ENCODE results near the gene VAT1. TPM values are rescaled to one million over a fixed set of nuclear protein-coding genes. Genes with fewer than 3 reads are reported as not detected.

The VAT1 gene
- total and polyA plus RNA-seq, 7 experiments from 2014 or later: 12.8 to 52.3 (median 34.9) TPM

GRCh38 chr17:42989726-42990652, 32.2 kb downstream of the VAT1 start:
- Histone ChIP-seq H3K36me3 (ENCODE audit: control insufficient read depth in 2 of 3, insufficient read depth in 3 of 3, low read length in 3 of 3) (peaks cover 19 to 70% (median 27%) of the 10 kb centered on the region in 3 experiments), H3K4me3 (ENCODE audit: low read length) (no peak overlapping the region), H3K27ac (ENCODE audit: low read depth, low read length) (no peak overlapping the region), H3K27me3 (ENCODE audit: control insufficient read depth in 2 of 2, insufficient read depth in 2 of 2, low read length in 2 of 2) (no peaks in the 10 kb centered on the region), H3K9me3 (ENCODE audit: control insufficient read depth in 2 of 3, low read length in 3 of 3) (no peaks in the 10 kb centered on the region), H3K4me1 (ENCODE audit: control insufficient read depth in 2 of 2, insufficient read depth in 2 of 2, low read length in 2 of 2) (no peaks in the 10 kb centered on the region)
- DNase-seq: no peak
- Mint-ChIP-seq H3K27me3 (no peaks in the 10 kb centered on the region), H3K9me3 (no peaks in the 10 kb centered on the region), H3K27ac (peak overlapping the region in 4 of 9 donors; percentile 23 to 67 (median 30)), H3K4me3 (no peak overlapping the region), H3K36me3 (peaks cover 11 to 49% (median 27%) of the 10 kb centered on the region in 5 donors), H3K4me1 (peaks cover 0 to 9% (median 6%) of the 10 kb centered on the region in 7 donors)
- ChIA-PET CTCF (no interaction called here), POLR2A (no interaction called here)
- ATAC-seq: no peak
- intact Hi-C loops (cut with micrococcal nuclease): no loop called here

GRCh38 chr17:42989141-42989540, 33.0 kb downstream of the VAT1 start:
- intact Hi-C loops (cut with micrococcal nuclease): no loop called here
- Histone ChIP-seq H3K4me1 (ENCODE audit: control insufficient read depth in 2 of 2, insufficient read depth in 2 of 2, low read length in 2 of 2) (no peaks in the 10 kb centered on the region), H3K27me3 (ENCODE audit: control insufficient read depth in 2 of 2, insufficient read depth in 2 of 2, low read length in 2 of 2) (no peaks in the 10 kb centered on the region), H3K9me3 (ENCODE audit: control insufficient read depth in 2 of 3, low read length in 3 of 3) (no peaks in the 10 kb centered on the region), H3K4me3 (ENCODE audit: low read length) (no peak overlapping the region), H3K36me3 (ENCODE audit: control insufficient read depth in 2 of 3, insufficient read depth in 3 of 3, low read length in 3 of 3) (peaks cover 19 to 73% (median 27%) of the 10 kb centered on the region in 3 experiments), H3K27ac (ENCODE audit: low read depth, low read length) (no peak overlapping the region)
- Mint-ChIP-seq H3K36me3 (peaks cover 11 to 50% (median 27%) of the 10 kb centered on the region in 5 donors), H3K27ac (peak overlapping the region in 1 of 9 donors; percentile 10), H3K9me3 (no peaks in the 10 kb centered on the region), H3K4me1 (peaks cover 0 to 13% (median 10%) of the 10 kb centered on the region in 7 donors), H3K27me3 (no peaks in the 10 kb centered on the region), H3K4me3 (no peak overlapping the region)
- ATAC-seq (no peak), DNase-seq (no peak)
- POLR2A ChIA-PET: no interaction called here
- CTCF ChIA-PET: no interaction called here

- intact Hi-C loops (cut with micrococcal nuclease): no loop called here
- Mint-ChIP-seq H3K9me3 (no peaks in the 10 kb centered on the region), H3K4me3 (no peak overlapping the region), H3K36me3 (peaks cover 4 to 33% (median 21%) of the 10 kb centered on the region in 5 donors), H3K4me1 (peaks cover 16 to 33% (median 30%) of the 10 kb centered on the region in 7 donors), H3K27me3 (no peaks in the 10 kb centered on the region), H3K27ac (no peak overlapping the region)
- Histone ChIP-seq H3K4me1 (ENCODE audit: control insufficient read depth in 2 of 2, insufficient read depth in 2 of 2, low read length in 2 of 2) (peaks cover 4 to 12% of the 10 kb centered on the region in 2 donors), H3K27ac (ENCODE audit: low read depth, low read length) (no peak overlapping the region), H3K36me3 (ENCODE audit: control insufficient read depth in 2 of 3, insufficient read depth in 3 of 3, low read length in 3 of 3) (peaks cover 12 to 42% (median 14%) of the 10 kb centered on the region in 3 experiments), H3K9me3 (ENCODE audit: control insufficient read depth in 2 of 3, low read length in 3 of 3) (no peaks in the 10 kb centered on the region), H3K4me3 (ENCODE audit: low read length) (no peak overlapping the region), H3K27me3 (ENCODE audit: control insufficient read depth in 2 of 2, insufficient read depth in 2 of 2, low read length in 2 of 2) (no peaks in the 10 kb centered on the region)
- ATAC-seq (peak; percentile 44), DNase-seq (no peak)
- POLR2A ChIA-PET: no interaction called here
- CTCF ChIA-PET: interaction anchor here (1.2 kb wide), 1 partner anchor 12 kb away, joined by 3 read pairs; no protein-coding TSS in a partner anchor
Observed at GRCh38 chr17:42985225-42985624, 37.0 kb downstream of the VAT1 start.

GRCh38 chr17:42982266-42982665, 39.9 kb downstream of the VAT1 start:
- DNase-seq (no peak), ATAC-seq (no peak)
- Histone ChIP-seq H3K9me3 (ENCODE audit: control insufficient read depth in 2 of 3, low read length in 3 of 3) (no peaks in the 10 kb centered on the region), H3K4me3 (ENCODE audit: low read length) (no peak overlapping the region), H3K27me3 (ENCODE audit: control insufficient read depth in 2 of 2, insufficient read depth in 2 of 2, low read length in 2 of 2) (no peaks in the 10 kb centered on the region), H3K36me3 (ENCODE audit: control insufficient read depth in 2 of 3, insufficient read depth in 3 of 3, low read length in 3 of 3) (peaks cover 0 to 13% (median 0%) of the 10 kb centered on the region in 3 experiments), H3K4me1 (ENCODE audit: control insufficient read depth in 2 of 2, insufficient read depth in 2 of 2, low read length in 2 of 2) (peaks cover 4 to 16% of the 10 kb centered on the region in 2 donors), H3K27ac (ENCODE audit: low read depth, low read length) (peak overlapping the region; percentile 84)
- H3K4me3 Mint-ChIP-seq: peak overlapping the region; percentile 58 to 99 (median 98)
- H3K36me3 Mint-ChIP-seq: peaks cover 0 to 12% (median 10%) of the 10 kb centered on the region in 5 donors
- peaks cover 25 to 43% (median 40%) of the 10 kb centered on the region in 7 donors for H3K4me1 Mint-ChIP-seq
- POLR2A ChIA-PET: interaction anchor here (2.1 kb wide), 1 partner anchor 16 kb away, joined by 9 read pairs; the partner anchor contains the start of gene RPL27
- intact Hi-C loops (cut with micrococcal nuclease): no loop called here
- no peaks in the 10 kb centered on the region for H3K27me3 Mint-ChIP-seq
- peak overlapping the region in 3 of 9 donors; percentile 16 to 62 (median 53) for H3K27ac Mint-ChIP-seq
- CTCF ChIA-PET: no interaction called here
- no peaks in the 10 kb centered on the region for H3K9me3 Mint-ChIP-seq

GRCh38 chr17:42980766-42981397, 41.3 kb downstream of the VAT1 start:
- peaks cover 25 to 43% (median 40%) of the 10 kb centered on the region in 7 donors for H3K4me1 Mint-ChIP-seq
- H3K9me3 Mint-ChIP-seq: no peaks in the 10 kb centered on the region
- H3K4me1 ChIP-seq (ENCODE audit: control insufficient read depth in 2 of 2, insufficient read depth in 2 of 2, low read length in 2 of 2): peaks cover 4 to 16% of the 10 kb centered on the region in 2 donors
- H3K36me3 ChIP-seq (ENCODE audit: control insufficient read depth in 2 of 3, insufficient read depth in 3 of 3, low read length in 3 of 3): peaks cover 0 to 6% (median 0%) of the 10 kb centered on the region in 3 experiments
- H3K27ac Mint-ChIP-seq: peak overlapping the region; percentile 83 to 96 (median 93)
- intact Hi-C loops (cut with micrococcal nuclease): loop anchor here (1.0 to 2.0 kb wide), 8 partner anchors 16 to 502 kb away; partner anchors contain the start of genes AARSD1 (in 2 of the 2), RPL27 (in 2 of the 2), BECN1 (in 1 of the 2) and DHX8 (in 1 of the 2)
- peak overlapping the region; percentile 84 for H3K27ac ChIP-seq (ENCODE audit: low read depth, low read length)
- no peaks in the 10 kb centered on the region for H3K27me3 Mint-ChIP-seq
- peak overlapping the region; percentile 81 for H3K4me3 ChIP-seq (ENCODE audit: low read length)
- peak; percentile 82 for ATAC-seq
- DNase-seq: peak; percentile 33 to 67 (median 55)
- H3K4me3 Mint-ChIP-seq: peak overlapping the region; percentile 95 to 99 (median 98)
- H3K9me3 ChIP-seq (ENCODE audit: control insufficient read depth in 2 of 3, low read length in 3 of 3): no peaks in the 10 kb centered on the region
- POLR2A ChIA-PET: interaction anchor here (0.9 to 2.1 kb wide), 3 partner anchors 17 to 380 kb away, joined by 3 to 9 read pairs (median 3); partner anchors contain the start of gene RPL27
- H3K27me3 ChIP-seq (ENCODE audit: control insufficient read depth in 2 of 2, insufficient read depth in 2 of 2, low read length in 2 of 2): no peaks in the 10 kb centered on the region
- H3K36me3 Mint-ChIP-seq: peaks cover 0 to 11% (median 6%) of the 10 kb centered on the region in 5 donors
- CTCF ChIA-PET: no interaction called here

- Histone ChIP-seq H3K36me3 (ENCODE audit: control insufficient read depth in 2 of 3, insufficient read depth in 3 of 3, low read length in 3 of 3) (peaks cover 0 to 6% (median 0%) of the 10 kb centered on the region in 3 experiments), H3K27ac (ENCODE audit: low read depth, low read length) (peak within 1 kb of the TSS; percentile 84), H3K27me3 (ENCODE audit: control insufficient read depth in 2 of 2, insufficient read depth in 2 of 2, low read length in 2 of 2) (no peaks in the 10 kb centered on the region), H3K9me3 (ENCODE audit: control insufficient read depth in 2 of 3, low read length in 3 of 3) (no peaks in the 10 kb centered on the region), H3K4me1 (ENCODE audit: control insufficient read depth in 2 of 2, insufficient read depth in 2 of 2, low read length in 2 of 2) (peaks cover 4 to 16% of the 10 kb centered on the region in 2 donors), H3K4me3 (ENCODE audit: low read length) (peak within 1 kb of the TSS; percentile 81)
- Mint-ChIP-seq H3K27me3 (no peaks in the 10 kb centered on the region), H3K36me3 (peaks cover 0 to 10% (median 5%) of the 10 kb centered on the region in 5 donors), H3K27ac (peak within 1 kb of the TSS; percentile 83 to 98 (median 94)), H3K4me3 (peak within 1 kb of the TSS; percentile 96 to 99 (median 98)), H3K9me3 (no peaks in the 10 kb centered on the region), H3K4me1 (peaks cover 25 to 40% (median 36%) of the 10 kb centered on the region in 7 donors)
- intact Hi-C loops (cut with micrococcal nuclease): loop anchor here (1.0 to 2.0 kb wide), 8 partner anchors 16 to 503 kb away; partner anchors contain the start of genes AARSD1 (in 2 of the 2), RPL27 (in 2 of the 2), BECN1 (in 1 of the 2) and DHX8 (in 1 of the 2)
- DNase-seq (peak; percentile 81 to 93 (median 87)), ATAC-seq (peak; percentile 93)
- CTCF ChIA-PET: no interaction called here
- POLR2A ChIA-PET: interaction anchor here (0.9 to 2.1 kb wide), 3 partner anchors 18 to 380 kb away, joined by 3 to 9 read pairs (median 3); partner anchors contain the start of gene RPL27
Observed at GRCh38 chr17:42980274-42980765, 41.9 kb downstream of the VAT1 start, which contains the start of gene RUNDC1. Gene RUNDC1, plus strand, starts transcription at chr17:42980565. Its CDS starts 12 bp downstream, at chr17:42980577.
